Vagina (tissue), 2 donors: Measurements from ENCODE around the gene KRT84. TPM values are rescaled to one million over a fixed set of nuclear protein-coding genes. Genes with fewer than 3 reads are reported as not detected.

Experiments
- DNase-seq, 2 donors: peaks; one replicate each; pipeline ENCODE4 v3.0.0-alpha.2; 2017; ENCODE audit errors: extremely low spot score in 2 of 2
- H3K27ac ChIP-seq: fragments of 200-600 bp; sonication (generic); one replicate; pipeline ENCODE4 v1.5.1; 2019
- H3K27me3 ChIP-seq: fragments of 200-600 bp; sonication (generic); one replicate; pipeline ENCODE4 v1.5.1; 2019
- H3K36me3 ChIP-seq, 2 donors: fragments of 200-600 bp; sonication (generic); one replicate each; pipeline ENCODE4 v1.5.1; 2017 to 2019
- H3K4me1 ChIP-seq: fragments of 200-600 bp; sonication (generic); one replicate; pipeline ENCODE4 v1.5.1; 2019
- H3K4me3 ChIP-seq, 2 donors: fragments of 200-600 bp; sonication (generic); 1 replicate in 1 of 2; 2 replicates in 1 of 2; pipeline ENCODE4 v1.5.1; 2016 to 2019
- H3K9me3 ChIP-seq: fragments of 200-600 bp; sonication (generic); one replicate; pipeline ENCODE4 v1.5.1; 2019
- POLR2A ChIP-seq, 2 donors: fragments of 450-650 bp; IDR thresholded peaks; one replicate each; pipeline ENCODE4 v1.6.1; 2017; ENCODE audit warnings: antibody characterized with exemption in 2 of 2, mild to moderate bottlenecking in 2 of 2, moderate library complexity in 2 of 2
- POLR2AphosphoS5 ChIP-seq, 2 donors: sonication (generic); formaldehyde crosslinking; IDR thresholded peaks; one replicate each; pipeline ENCODE4 v1.9.0; 2017; ENCODE audit warnings: antibody characterized with exemption in 2 of 2, mild to moderate bottlenecking in 2 of 2, low read depth in 1 of 2; ENCODE audit not compliant: insufficient read depth in 1 of 2
- intact Hi-C: fragments of 100-400 bp; cut with DNase I; formaldehyde crosslinking; loops from one replicate; pipeline ENCODE4 v1.15.1; 2023
- total RNA-seq: library from RNA; depleted of rRNA; stranded (reverse); fragments of >200 nt; gene quantifications from one replicate; pipeline ENCODE4 v1.2.3, GENCODE V29; 2016
- TF ChIP-seq, protein P1 (sequence below), 3 experiments: fragments of 450-650 bp in 2 of 3; fragments of 200-600 bp in 1 of 3; sonication (generic) in 1 of 3; IDR thresholded peaks; one replicate each; pipeline ENCODE4 v1.5.1; 2017 to 2019; ENCODE audit warnings: antibody characterized with exemption in 3 of 3, mild to moderate bottlenecking in 2 of 3, moderate library complexity in 2 of 3

KRT84 gene
- total RNA-seq, 1 donor from 2014 or later, result not detected

GRCh38 chr12:52402873-52403540 lies 17.6 kb upstream of the KRT84 start:
- Histone ChIP-seq H3K4me3 (no peak overlapping the region), H3K4me1 (no peaks in the 10 kb centered on the region), H3K36me3 (no peaks in the 10 kb centered on the region), H3K27me3 (no peaks in the 10 kb centered on the region), H3K27ac (no peak overlapping the region), H3K9me3 (no peaks in the 10 kb centered on the region)
- intact Hi-C loops, result loop anchor here (5.0 kb wide), 1 partner anchor 669 kb away; no protein-coding TSS in a partner anchor
- TF ChIP-seq, protein P1, sequence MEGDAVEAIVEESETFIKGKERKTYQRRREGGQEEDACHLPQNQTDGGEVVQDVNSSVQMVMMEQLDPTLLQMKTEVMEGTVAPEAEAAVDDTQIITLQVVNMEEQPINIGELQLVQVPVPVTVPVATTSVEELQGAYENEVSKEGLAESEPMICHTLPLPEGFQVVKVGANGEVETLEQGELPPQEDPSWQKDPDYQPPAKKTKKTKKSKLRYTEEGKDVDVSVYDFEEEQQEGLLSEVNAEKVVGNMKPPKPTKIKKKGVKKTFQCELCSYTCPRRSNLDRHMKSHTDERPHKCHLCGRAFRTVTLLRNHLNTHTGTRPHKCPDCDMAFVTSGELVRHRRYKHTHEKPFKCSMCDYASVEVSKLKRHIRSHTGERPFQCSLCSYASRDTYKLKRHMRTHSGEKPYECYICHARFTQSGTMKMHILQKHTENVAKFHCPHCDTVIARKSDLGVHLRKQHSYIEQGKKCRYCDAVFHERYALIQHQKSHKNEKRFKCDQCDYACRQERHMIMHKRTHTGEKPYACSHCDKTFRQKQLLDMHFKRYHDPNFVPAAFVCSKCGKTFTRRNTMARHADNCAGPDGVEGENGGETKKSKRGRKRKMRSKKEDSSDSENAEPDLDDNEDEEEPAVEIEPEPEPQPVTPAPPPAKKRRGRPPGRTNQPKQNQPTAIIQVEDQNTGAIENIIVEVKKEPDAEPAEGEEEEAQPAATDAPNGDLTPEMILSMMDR (IDR thresholded peaks at IDR 0.05), result no peak
- TF ChIP-seq POLR2AphosphoS5 (IDR thresholded peaks at IDR 0.05; ENCODE audit: insufficient read depth in 1 of 2, low read depth in 1 of 2), result no peak
- no peak for TF ChIP-seq POLR2A (IDR thresholded peaks at IDR 0.05)
- DNase-seq, result no peak

- no peak for TF ChIP-seq POLR2AphosphoS5 (IDR thresholded peaks at IDR 0.05; ENCODE audit: insufficient read depth in 1 of 2, low read depth in 1 of 2)
- TF ChIP-seq, protein P1 (IDR thresholded peaks at IDR 0.05), result no peak
- no peak for TF ChIP-seq POLR2A (IDR thresholded peaks at IDR 0.05)
- Histone ChIP-seq H3K27ac (no peak overlapping the region), H3K27me3 (no peaks in the 10 kb centered on the region), H3K36me3 (no peaks in the 10 kb centered on the region), H3K4me1 (no peaks in the 10 kb centered on the region), H3K9me3 (no peaks in the 10 kb centered on the region), H3K4me3 (no peak overlapping the region)
- intact Hi-C loops, result loop anchor here (5.0 kb wide), 1 partner anchor 670 kb away; no protein-coding TSS in a partner anchor
- DNase-seq, result no peak
Observed at GRCh38 chr12:52402377-52402776, 16.9 kb upstream of the KRT84 start.

GRCh38 chr12:52401926-52402325 lies 16.5 kb upstream of the KRT84 start:
- Histone ChIP-seq H3K4me3 (no peak overlapping the region), H3K27ac (no peak overlapping the region), H3K4me1 (no peaks in the 10 kb centered on the region), H3K36me3 (no peaks in the 10 kb centered on the region), H3K27me3 (no peaks in the 10 kb centered on the region), H3K9me3 (no peaks in the 10 kb centered on the region)
- TF ChIP-seq POLR2AphosphoS5 (IDR thresholded peaks at IDR 0.05; ENCODE audit: insufficient read depth in 1 of 2, low read depth in 1 of 2) (no peak), POLR2A (IDR thresholded peaks at IDR 0.05) (no peak)
- TF ChIP-seq, protein P1 (IDR thresholded peaks at IDR 0.05), result no peak
- intact Hi-C loops, result loop anchor here (5.0 kb wide), 1 partner anchor 670 kb away; no protein-coding TSS in a partner anchor
- no peak for DNase-seq

- intact Hi-C loops, result loop anchor here (5.0 kb wide), 1 partner anchor 671 kb away; no protein-coding TSS in a partner anchor
Observed at GRCh38 chr12:52401526-52401925, 16.1 kb upstream of the KRT84 start.

More at GRCh38 chr12:52401526-52401925, 16.1 kb upstream of the KRT84 start:
- H3K27ac ChIP-seq, result no peak overlapping the region
- TF ChIP-seq POLR2A (IDR thresholded peaks at IDR 0.05) (no peak), POLR2AphosphoS5 (IDR thresholded peaks at IDR 0.05; ENCODE audit: insufficient read depth in 1 of 2, low read depth in 1 of 2) (no peak)
- TF ChIP-seq, protein P1 (IDR thresholded peaks at IDR 0.05), result no peak
- no peaks in the 10 kb centered on the region for H3K36me3 ChIP-seq
- H3K4me1 ChIP-seq, result peaks cover 1% of the 10 kb centered on the region
- H3K27me3 ChIP-seq, result no peaks in the 10 kb centered on the region
- no peaks in the 10 kb centered on the region for H3K9me3 ChIP-seq
- DNase-seq, result no peak
- no peak overlapping the region for H3K4me3 ChIP-seq
